Muscle of back (tissue), 11 donors: ENCODE measurements around the gene LRMDA. TPM values are rescaled to one million over a fixed set of nuclear protein-coding genes. Genes with fewer than 3 reads are reported as not detected.
A peak's percentile ranks its signal among the peaks of the same experiment; 100 is the strongest.
"Not testable (repeated sequence)": the region's sequence is repeated elsewhere in the genome, so short reads cannot be mapped to it uniquely, and the experiment has no call there.

ENCODE experiments used
- DNase-seq, 3 donors: peaks; one replicate each; pipeline versions ENCODE4 v3.0.0 to v3.0.0-alpha.2; 2013
- polyA plus RNA-seq, 10 donors: library from polyadenylated mRNA; unstranded; fragments of 120-200 nt; gene quantifications; one replicate each; pipeline ENCODE4 v1.2.1, GENCODE V29; 2013; ENCODE audit not compliant: insufficient read length in 10 of 10

Gene LRMDA
- polyA plus RNA-seq, 10 donors = 3.6 to 9.3 (median 6.0) TPM

GRCh38 chr10:76115471-76116155, 684.2 kb downstream of the LRMDA start:
- DNase-seq = peak; percentile 22 to 61 (median 50)

GRCh38 chr10:76116523-76116922, 685.1 kb downstream of the LRMDA start:
- no peak for DNase-seq

- peak in 1 of 3 donors; percentile 77 for DNase-seq
These were observed 686.5 kb downstream of the LRMDA start for GRCh38 chr10:76117949-76118348.

GRCh38 chr10:76119036-76119435, 687.6 kb downstream of the LRMDA start:
- DNase-seq = no peak

- peak in 1 of 3 donors; percentile 91 for DNase-seq
These were observed 688.1 kb downstream of the LRMDA start for GRCh38 chr10:76119515-76119914.

- DNase-seq = no peak
These were observed 690.6 kb downstream of the LRMDA start for GRCh38 chr10:76122056-76122455.

GRCh38 chr10:76124280-76124679, 692.9 kb downstream of the LRMDA start:
- DNase-seq = no peak

GRCh38 chr10:76125900-76126299, 694.5 kb downstream of the LRMDA start:
- no peak for DNase-seq

GRCh38 chr10:76126607-76127527, 695.4 kb downstream of the LRMDA start:
- no peak for DNase-seq

- DNase-seq = no peak
These were observed 696.7 kb downstream of the LRMDA start for GRCh38 chr10:76127984-76128589.

GRCh38 chr10:76129213-76129612, 697.8 kb downstream of the LRMDA start:
- DNase-seq = no peak

- DNase-seq = no peak
These were observed 699.5 kb downstream of the LRMDA start for GRCh38 chr10:76130892-76131291.

- no peak for DNase-seq
These were observed 702.3 kb downstream of the LRMDA start for GRCh38 chr10:76133597-76134255.

- DNase-seq = no peak
These were observed 705.5 kb downstream of the LRMDA start for GRCh38 chr10:76136961-76137360.

GRCh38 chr10:76138286-76138685, 706.9 kb downstream of the LRMDA start:
- DNase-seq = no peak

- DNase-seq = no peak
These were observed 707.5 kb downstream of the LRMDA start for GRCh38 chr10:76138906-76139305.

- DNase-seq = no peak
These were observed 708.0 kb downstream of the LRMDA start for GRCh38 chr10:76139431-76139830.

- no peak for DNase-seq
These were observed 710.0 kb downstream of the LRMDA start for GRCh38 chr10:76141376-76141775.

- not testable (repeated sequence) for DNase-seq
These were observed 716.8 kb downstream of the LRMDA start for GRCh38 chr10:76148217-76148616.

- DNase-seq = no peak
These were observed 717.8 kb downstream of the LRMDA start for GRCh38 chr10:76149182-76149581.

- no peak for DNase-seq
These were observed 718.2 kb downstream of the LRMDA start for GRCh38 chr10:76149602-76150138.
